Measurements from ENCODE around the gene ZNF281.
A peak's percentile ranks its signal among the peaks of the same experiment; 100 is the strongest.

Gene ZNF281

GRCh38 chr1:200380589-200381021 is 29.2 kb downstream of the ZNF281 start:
- TF ChIP-seq CTCF (IDR thresholded peaks at IDR 0.05; ENCODE audit: low read depth, low read length, missing control alignments), result no peak
- no peak for DNase-seq (ENCODE audit: low read depth)
- H3K4me3 ChIP-seq (ENCODE audit: low read depth, low read length), result no peak overlapping the region

GRCh38 chr1:200379940-200380588 is 29.8 kb downstream of the ZNF281 start:
- no peak for DNase-seq (ENCODE audit: low read depth)
- no peak for TF ChIP-seq CTCF (IDR thresholded peaks at IDR 0.05; ENCODE audit: low read depth, low read length, missing control alignments)
- H3K4me3 ChIP-seq (ENCODE audit: low read depth, low read length), result no peak overlapping the region

- H3K4me3 ChIP-seq (ENCODE audit: low read depth, low read length), result no peak overlapping the region
- no peak for TF ChIP-seq CTCF (IDR thresholded peaks at IDR 0.05; ENCODE audit: low read depth, low read length, missing control alignments)
- no peak for DNase-seq (ENCODE audit: low read depth)
These were observed 30.4 kb downstream of the ZNF281 start for GRCh38 chr1:200379432-200379757.

GRCh38 chr1:200378096-200378495 is 31.7 kb downstream of the ZNF281 start:
- no peak for DNase-seq (ENCODE audit: low read depth)
- no peak for TF ChIP-seq CTCF (IDR thresholded peaks at IDR 0.05; ENCODE audit: low read depth, low read length, missing control alignments)
- peak overlapping the region; percentile 20; the same call in 1 of the 2 replicates for H3K4me3 ChIP-seq (ENCODE audit: low read depth, low read length)

- no peak for TF ChIP-seq CTCF (IDR thresholded peaks at IDR 0.05; ENCODE audit: low read depth, low read length, missing control alignments)
- no peak for DNase-seq (ENCODE audit: low read depth)
- no peak overlapping the region for H3K4me3 ChIP-seq (ENCODE audit: low read depth, low read length)
These were observed 33.3 kb downstream of the ZNF281 start for GRCh38 chr1:200376528-200376927.

- no peak overlapping the region for H3K4me3 ChIP-seq (ENCODE audit: low read depth, low read length)
- DNase-seq (ENCODE audit: low read depth), result no peak
These were observed 35.1 kb downstream of the ZNF281 start for GRCh38 chr1:200374569-200375295.

More at GRCh38 chr1:200374569-200375295, 35.1 kb downstream of the ZNF281 start:
- TF ChIP-seq CTCF (IDR thresholded peaks at IDR 0.05; ENCODE audit: low read depth, low read length, missing control alignments), result no peak
